Measurements from ENCODE around the gene ART1.
"Not testable (repeated sequence)": the region's sequence is repeated elsewhere in the genome, so short reads cannot be mapped to it uniquely, and the experiment has no call there.

Gene ART1, protein sequence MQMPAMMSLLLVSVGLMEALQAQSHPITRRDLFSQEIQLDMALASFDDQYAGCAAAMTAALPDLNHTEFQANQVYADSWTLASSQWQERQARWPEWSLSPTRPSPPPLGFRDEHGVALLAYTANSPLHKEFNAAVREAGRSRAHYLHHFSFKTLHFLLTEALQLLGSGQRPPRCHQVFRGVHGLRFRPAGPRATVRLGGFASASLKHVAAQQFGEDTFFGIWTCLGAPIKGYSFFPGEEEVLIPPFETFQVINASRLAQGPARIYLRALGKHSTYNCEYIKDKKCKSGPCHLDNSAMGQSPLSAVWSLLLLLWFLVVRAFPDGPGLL

DNA sequence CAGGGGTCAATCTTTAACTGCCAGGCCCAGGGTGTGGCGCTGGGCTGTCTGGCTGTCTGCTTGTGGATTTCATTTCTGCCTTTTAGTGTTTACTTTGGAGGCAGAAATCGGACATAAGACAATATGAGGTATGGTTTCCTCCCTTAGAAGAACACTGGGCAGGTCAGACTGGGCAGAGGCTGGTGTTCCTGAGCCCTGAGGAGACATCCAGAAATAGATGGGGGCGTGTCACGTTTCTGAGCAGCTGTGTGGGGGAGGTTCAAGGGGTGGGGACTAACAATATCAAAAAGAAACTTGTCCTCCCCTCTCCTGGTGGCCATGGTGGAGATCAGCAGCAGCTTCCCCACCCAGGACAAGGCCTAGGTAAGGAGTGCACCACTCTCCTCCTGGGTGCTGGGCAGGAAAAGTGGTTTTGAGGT is at the start of gene ART1:
TSS of gene ART1 (plus strand) at position 312 of the 419 bp plus-strand sequence. CDS start 14,086 bp downstream, outside the sequence.
- DNase-seq = no peak

GRCh38 chr11:3597743-3598142 is 47.2 kb upstream of the ART1 start:
- not testable (repeated sequence) for DNase-seq

GRCh38 chr11:3600201-3600600 is 44.7 kb upstream of the ART1 start:
- DNase-seq = not testable (repeated sequence)

DNA sequence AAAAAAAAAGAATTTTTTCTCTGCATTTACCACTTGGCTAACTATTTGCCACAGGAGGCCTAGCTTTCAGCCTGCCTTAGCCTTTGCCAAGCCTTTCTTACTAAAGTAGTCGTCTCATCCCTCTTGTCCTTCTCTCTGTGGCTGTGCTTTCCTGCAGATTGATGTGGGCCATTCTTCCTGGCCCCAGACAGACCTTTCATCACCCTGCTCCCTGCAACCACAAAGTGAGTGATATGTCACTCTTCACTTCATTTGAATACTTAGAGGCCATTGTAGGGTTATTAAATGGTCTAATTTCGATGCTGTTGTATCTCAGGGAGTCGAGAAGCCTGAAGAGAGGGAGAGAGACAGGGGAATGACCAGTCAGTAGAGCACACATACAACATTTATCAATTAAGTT is 40.8 kb upstream of the ART1 start:
- no peak for DNase-seq

GRCh38 chr11:3605283-3605662 is 39.7 kb upstream of the ART1 start:
- DNase-seq = no peak

- DNase-seq = no peak
Observed at GRCh38 chr11:3605771-3606203, 39.1 kb upstream of the ART1 start.

DNA sequence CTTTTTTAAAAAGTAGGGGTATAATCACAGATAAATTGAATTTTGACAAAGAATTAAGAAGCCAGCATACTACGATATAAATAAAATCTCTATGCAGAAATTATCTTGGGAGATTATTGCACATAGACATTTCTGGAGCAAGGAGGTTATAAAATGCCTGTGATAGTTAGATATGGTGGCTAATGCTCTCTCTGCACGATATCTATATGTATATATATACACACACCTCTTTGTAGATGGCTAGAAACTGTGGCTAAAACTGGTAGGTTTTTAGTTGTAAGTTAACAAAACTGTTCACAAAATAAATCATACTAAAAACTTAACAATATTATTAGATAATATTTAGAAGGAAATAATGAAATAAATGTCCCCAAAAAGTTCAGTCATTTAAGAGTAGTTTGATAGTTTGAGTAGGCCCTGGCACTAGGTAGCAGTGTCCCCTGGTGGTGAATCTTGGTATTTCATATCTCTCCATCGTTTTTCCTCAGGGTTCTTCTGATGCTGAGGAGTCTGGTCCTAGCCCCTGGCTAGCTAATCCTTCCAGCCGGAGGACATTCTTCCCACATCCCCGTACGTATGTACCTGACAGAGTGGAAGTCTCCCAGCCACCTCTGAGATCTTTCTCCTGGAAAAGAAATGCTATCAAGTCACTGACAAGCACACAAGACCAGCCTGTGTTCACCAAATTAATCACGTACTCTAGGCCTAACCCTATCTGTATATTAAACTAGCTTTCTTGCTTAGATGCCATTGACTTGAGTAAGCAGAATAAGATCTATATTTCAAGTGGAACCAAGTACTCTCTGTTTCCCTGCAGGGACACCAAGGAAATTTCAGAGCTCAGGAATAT is 35.3 kb upstream of the ART1 start:
- no peak for DNase-seq

GRCh38 chr11:3610846-3611245 is 34.1 kb upstream of the ART1 start:
- no peak for DNase-seq

DNA sequence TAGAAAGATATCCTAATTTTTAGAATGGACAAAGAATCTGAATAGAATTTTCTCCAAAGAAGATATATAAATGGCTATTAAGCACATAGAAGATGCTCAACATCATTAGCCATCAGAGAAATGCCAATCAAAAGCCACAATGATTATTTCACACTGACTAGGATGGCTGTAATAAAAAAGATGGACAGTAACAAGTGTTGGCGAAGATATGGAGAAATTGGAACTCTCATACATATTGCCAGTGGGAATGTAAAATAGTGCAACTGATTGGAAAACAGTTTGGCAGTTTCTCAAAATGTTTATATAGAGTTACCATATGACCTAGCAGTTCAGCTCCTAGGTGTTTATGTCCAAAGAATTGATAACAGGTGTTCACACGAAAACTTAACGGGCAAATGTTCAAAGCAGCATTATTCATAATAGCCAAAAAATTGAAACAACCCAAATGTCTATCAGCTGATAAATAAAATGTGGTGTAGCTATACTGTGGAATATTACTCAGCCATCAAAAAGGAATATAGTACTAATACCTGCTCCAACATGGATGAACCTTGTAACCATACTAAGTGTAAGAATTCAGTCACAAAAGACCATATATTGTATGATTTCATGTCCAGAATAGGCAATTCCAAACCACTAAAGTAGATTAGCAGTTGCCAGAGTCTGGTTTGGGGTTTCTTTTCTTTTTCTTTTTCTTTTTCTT is 32.8 kb upstream of the ART1 start:
- no peak for DNase-seq

DNA sequence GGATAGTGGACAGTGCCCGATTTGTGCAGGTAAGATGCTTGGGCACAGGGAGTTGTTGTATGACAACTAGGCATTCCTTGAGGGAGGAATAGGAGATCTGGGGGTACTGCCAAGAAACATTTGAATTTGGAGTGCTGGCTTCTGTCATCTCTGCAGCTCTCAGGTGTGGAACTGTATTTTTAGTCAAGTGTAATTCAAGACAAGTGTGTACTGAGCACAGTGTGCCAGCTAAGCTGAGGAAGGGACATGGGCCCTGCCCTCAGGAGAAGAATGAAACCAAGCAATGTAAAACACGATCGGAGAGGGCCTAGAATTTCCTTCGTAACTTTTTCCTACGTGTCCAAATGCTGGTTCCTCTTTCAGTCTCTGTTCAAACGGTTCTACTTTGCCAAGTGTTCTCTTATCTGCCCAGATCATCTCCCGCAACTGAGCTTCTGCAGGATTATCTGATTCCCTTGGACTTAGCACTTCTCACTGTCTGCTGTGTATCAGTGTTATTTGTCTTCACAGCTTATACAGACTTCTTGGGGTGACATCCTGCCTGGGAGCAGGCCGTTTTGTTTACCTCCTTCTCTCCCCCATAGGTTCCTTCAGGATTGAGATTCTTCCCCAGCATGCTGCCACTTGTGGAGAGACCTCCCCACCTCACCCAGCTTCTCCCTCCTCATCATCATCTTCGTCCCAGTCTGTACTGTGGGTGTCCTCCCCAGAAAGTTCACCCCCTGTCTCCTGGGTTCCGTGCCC is 30.8 kb upstream of the ART1 start:
- DNase-seq = no peak

DNA sequence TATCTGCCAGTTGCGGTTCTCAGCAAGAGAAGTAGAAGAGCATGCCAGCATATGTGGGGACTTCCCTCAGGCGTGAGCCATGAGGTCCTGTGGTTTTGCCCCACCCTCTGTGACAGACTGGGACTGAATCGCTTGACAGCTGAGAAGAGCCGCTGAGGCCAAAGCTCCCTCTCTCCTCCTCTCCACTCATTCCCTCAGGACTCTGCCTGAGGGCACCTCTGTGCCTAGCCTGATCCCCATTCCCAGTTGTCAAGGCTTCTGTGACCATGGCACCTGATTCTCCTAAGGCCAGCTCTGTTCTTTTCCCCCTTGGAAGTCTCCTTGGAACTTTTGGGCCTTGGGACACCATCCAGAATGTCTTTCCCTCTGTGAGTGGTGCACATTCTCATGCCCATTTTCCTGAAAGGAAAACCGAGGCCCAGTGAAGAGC is 30.2 kb upstream of the ART1 start:
- no peak for DNase-seq

GRCh38 chr11:3615998-3616397 is 28.9 kb upstream of the ART1 start:
- DNase-seq = no peak

- no peak for DNase-seq
Observed at GRCh38 chr11:3616721-3617460, 28.0 kb upstream of the ART1 start.

DNA sequence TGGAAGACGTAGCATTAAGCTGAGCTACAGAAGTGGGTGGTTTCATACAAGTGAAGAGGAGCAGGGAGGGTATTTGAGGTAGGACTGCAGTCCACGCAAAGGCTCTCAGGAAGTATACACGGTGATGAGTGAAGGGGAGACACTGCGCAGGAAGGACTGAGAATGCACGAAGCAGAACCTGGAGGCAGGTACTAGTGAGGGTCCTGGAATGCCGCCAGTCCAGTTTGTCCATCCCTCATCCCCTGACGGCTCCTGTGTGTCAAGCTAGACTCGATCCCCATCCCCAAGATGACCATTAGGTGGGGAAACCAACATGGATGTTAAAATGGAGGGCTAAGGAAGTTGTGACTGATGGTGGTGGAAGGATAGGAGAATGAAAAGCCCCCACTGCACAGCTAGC is 26.9 kb upstream of the ART1 start:
- DNase-seq = no peak

DNA sequence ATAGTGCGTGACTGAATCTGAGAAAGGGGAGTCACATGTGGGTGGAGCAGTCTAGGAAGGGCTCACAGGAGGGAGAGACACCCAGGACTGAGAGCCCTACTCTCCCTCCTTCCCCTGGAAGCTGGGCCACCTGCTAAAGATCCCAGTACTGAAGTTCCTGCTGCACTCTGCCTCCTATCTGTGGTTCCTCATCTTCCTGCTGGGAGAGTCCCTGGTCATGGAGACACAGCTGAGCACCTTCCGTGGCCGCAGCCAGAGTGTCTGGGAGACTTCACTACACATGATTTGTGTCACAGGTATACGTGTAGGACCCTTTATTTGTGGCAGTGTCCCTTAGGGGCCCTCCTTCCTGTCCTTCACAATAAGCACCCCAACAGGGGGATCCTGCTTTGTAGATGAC is 22.4 kb upstream of the ART1 start:
- DNase-seq = no peak

DNA sequence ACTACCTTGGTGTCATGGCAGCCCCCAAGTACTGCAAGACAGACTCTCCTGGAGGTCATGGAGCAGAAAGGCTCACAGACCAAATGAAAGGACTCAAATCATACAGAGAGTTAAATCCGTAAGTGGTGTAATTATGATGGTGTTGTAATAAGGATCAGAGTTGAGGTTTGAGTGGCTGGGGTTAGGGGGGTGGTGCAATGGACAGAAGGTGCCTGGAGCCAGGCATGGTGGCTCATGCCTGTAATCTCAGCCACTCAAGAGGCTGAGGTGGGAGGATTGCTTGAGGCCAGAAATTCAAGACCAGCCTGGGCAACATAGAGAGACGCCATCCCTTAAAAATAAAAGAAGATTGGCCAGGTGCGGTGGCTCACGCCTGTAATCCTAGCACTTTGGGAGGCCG is 21.8 kb upstream of the ART1 start:
- DNase-seq = no peak

- DNase-seq = no peak
Observed at GRCh38 chr11:3623767-3624458, 21.0 kb upstream of the ART1 start.

DNA sequence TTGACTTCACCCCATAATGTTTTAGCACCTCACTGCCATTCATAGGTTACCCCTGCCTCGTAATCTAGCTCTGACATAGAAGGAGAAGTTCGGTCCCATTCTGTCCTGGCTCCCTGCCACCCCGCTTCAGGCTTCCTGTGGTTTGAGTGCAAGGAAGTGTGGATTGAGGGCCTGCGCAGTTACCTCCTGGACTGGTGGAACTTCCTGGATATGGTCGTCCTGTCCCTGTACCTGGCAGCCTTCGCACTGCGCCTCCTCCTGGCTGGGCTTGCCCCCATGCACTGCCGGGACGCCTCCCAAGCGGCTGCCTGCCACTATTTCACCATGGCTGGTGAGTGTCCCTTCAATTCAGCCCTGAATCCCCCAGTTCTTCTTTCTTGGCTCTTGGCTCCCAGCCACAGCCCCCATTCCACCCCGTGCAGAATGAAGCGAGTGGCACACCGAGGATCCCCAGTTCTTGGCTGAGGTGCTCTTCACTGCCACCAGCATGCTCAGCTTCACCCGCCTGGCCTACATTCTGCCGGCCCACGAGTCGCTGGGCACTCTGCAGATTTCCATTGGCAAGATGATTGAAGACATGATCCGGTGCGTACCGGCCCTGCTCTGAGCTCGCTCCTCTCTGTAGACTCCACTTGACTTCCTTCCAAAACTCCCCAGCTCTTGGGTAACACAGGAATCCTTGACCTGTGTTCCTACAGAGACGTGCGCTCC is 18.5 kb upstream of the ART1 start:
- DNase-seq = no peak

DNA sequence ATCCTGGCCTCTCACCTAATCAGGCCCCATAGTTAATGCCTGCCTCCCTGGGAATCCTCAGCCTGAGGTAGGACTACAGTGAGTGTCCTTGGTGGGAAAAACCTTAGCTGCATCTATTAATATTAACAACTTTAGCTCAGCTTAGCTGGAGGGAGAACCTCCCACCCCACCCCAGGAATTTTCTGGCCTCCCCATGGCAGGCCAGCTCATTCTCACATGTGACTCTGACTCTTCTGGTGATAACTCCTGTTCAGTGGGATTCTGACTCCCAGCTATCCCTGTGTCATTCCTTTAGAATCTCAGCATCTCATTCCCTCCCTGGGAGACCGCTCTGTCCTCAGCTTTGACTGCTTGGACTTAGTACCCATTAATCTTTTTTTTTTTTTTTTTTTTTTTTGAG is 17.6 kb upstream of the ART1 start:
- DNase-seq = peak; percentile 72

DNA sequence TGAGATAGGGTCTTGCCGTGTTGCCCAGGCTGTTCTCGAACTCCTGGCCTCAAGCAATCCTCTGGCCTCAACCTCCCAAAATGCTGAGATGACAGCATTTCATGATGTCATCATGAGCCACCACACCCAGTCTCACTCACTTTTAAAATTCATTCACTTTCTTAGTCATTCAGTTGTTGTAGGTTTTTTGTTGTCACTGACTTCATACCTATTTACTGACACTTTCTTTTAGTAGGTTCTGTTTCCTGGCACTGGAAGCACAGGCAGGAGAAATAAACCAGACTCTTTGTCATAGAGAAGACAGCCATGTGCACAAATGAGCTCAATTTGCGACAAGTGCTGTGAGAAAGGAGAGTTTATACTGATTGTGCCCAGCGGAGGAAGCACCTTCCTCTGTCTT is 13.6 kb upstream of the ART1 start:
- no peak for DNase-seq

All from NCI-H226 (cell line).